C1 segment of cervical spinal cord (tissue), 14 donors: Measurements from ENCODE around the gene EMSY.
"Not testable (repeated sequence)": the region's sequence is repeated elsewhere in the genome, so short reads cannot be mapped to it uniquely, and the experiment has no call there.

Experiments used
- DNase-seq, 14 donors: peaks; one replicate each; lab custom pipeline; 2025; lab: John Stamatoyannopoulos, UW

The EMSY gene

DNA sequence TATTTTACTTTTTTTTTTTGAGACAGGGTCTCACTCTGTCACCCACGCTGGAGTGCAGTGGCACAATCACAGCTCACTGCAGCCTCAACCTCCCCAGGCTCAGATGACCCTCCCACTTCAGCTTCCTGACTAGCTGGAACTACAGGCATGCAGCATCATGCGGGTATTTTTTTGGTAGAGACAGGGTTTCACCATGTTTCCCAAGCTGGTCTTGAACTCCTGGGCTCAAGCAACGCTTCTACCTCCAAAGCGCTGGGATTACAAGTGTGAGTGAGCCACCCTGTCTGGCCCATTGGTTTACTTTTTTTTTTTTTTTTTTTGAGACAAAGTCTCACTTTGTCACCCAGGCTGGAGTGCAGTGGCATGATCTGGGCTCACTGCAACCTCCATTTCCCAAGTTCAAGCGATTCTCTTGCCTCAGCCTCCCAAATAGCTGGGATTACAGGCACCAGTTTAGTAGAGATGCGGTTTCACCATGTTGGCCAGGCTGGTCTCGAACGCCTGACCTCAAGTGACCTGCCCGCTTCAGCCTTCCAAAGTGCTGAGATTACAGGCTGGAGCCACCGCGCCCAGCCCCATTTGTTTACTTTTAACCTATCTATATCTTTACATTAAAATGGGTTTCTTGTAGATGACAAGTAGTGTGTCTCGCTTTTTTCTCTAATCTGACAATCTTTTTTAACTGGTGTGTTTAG is 127.5 kb downstream of the EMSY start:
- not testable (repeated sequence) for DNase-seq

DNA sequence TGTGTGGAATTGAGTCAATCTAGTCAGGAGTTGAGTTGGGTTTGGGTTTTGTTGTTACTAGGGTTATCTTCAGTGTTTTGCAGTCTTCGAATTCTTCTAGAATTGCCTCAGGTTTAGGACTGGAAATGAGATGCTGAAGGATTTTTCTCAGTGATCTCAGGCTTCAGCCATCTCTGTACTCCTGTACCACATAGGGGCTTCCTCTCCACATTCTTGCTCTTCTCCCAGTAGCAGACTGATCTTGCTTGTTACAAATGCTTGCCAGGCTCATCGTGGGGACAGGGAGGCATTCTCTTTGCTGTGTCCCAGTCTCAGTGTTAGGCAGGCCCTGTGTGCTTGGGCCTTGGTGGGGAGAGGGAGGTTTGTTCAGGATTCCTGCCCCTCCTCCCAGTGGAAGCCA is 129.6 kb downstream of the EMSY start:
- DNase-seq: no peak

DNA sequence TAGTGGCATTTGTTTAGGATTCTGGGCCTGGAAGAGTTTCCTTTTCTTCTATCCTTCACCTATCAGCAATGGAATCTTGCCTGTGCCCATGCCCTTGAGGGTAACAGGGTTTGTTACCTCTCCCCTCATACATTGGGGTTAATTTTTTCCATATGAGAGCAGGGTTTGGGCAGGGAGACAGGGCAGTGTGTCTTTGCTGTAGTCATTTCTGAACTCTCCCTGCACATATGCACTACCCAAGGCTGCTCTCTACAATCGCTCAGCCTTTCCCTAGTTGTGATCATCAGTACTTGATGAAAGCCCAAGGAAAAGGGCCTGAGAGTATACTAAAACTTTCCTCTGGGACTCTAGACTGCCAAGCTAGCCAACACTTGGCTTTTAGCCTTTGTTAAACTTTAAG is 130.1 kb downstream of the EMSY start:
- DNase-seq: no peak

DNA sequence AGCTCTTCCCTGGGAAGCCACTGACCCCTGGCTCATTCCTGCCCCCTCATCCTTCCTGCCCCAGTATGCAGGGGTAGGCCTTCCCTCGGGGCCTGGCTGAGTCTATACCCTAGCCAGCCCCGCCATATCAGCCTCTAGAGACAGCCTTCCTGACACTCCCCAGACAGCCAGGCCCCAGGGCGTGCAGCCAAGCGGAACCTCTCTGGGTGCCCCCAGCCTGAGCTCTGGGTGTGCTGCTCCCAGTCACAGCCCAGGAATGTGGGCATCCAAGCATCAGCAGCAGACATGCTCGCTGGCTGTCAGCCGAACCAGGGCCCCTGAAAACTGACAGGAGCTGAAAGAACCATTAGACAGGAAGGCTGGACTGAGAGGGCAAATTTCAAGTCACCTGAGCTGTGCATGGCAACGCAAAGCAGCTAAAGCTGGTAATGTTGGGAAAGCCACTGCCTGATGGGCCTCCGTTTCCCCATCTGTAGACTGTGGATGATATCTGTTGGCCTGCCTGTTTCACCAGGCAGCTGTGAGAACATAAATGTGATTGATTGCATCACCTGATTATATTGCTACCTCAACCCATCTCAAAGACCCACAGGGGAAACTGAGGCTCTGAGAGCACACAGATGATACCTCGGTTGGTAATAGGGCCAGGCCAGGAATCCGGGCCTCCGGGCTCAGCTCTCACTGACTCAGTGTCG is 132.6 kb downstream of the EMSY start:
- DNase-seq: no peak

DNA sequence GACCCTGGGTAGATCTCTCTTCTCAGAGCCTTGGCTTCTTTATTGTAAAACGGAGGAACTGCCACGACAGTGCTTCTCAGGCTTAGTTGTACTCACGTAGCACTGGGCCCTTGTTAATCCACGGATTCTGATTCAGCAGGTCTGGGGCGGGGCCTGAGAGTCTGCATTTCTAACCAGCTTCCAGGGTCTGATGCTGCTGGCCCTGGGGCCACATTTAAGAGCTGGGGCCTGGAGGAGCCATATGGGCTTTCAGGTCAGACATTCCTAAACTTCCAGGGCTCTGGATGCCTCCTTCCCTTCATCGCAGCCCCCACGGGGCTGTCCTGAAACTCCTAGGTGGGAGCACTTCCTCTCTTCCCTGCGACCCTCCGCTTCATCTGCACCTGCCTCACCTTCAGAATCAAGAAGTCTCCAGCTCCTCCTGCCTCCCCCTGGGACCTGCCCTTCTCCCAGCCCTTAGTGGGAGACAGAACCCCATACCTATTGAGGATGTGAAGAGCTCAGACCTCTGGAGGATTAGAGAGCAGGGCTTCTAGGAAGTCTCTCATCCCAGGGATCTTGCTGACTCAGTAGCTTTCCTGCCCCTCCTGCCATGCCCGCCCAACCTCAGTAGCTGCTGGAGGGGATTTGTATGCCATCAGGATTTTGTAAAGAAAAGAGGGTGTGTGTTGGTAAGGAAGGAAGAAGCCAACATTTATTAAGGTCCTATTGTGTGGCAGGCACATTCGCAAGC is 133.3 kb downstream of the EMSY start:
- no peak for DNase-seq

DNA sequence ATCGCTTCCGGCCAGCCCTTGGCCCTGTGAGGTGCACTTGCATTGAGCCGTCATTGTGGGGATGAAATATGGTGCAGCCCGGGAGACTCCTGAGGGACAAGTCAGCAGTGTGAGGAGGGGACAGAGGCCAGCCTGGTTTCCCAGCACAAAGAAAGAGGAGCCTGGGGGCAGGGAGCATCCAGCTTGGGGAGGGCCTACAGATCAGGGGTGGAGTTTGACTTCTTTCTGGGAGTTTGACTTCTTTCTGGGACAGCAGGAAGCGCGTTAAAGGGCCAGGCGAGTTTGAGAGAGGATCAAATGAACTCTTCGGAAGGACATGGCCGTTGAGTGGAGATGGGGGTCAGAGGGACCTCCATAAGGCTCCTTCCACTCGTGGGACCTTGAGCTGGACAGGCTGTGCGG is 133.8 kb downstream of the EMSY start:
- DNase-seq: no peak

- peak in 1 of 14 donors; percentile 19 for DNase-seq
These were observed 134.4 kb downstream of the EMSY start for GRCh38 chr11:76579056-76579751.

DNA sequence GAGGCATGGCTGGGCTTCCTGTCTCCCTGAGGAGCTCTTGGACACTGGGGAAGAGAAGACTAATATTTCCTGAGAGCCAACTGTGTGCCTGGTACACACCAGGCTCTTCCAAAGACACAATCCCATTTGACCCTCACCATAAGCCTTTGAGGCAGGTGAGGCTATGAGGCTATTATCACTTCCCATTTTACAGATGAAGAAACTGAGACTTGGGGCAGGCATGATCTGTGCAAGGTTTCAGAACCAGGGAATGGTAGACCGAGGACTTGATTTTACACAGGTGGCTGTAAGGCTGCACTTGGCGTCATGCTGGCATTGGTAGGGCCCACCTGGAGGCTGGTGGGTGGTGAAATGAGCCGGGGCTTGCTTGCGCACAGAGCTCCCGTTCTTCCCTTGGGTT is 134.9 kb downstream of the EMSY start:
- no peak for DNase-seq

- not testable (repeated sequence) for DNase-seq
These were observed 137.7 kb downstream of the EMSY start for GRCh38 chr11:76582471-76582870.

- no peak for DNase-seq
These were observed 143.1 kb downstream of the EMSY start for GRCh38 chr11:76587820-76588454.

DNA sequence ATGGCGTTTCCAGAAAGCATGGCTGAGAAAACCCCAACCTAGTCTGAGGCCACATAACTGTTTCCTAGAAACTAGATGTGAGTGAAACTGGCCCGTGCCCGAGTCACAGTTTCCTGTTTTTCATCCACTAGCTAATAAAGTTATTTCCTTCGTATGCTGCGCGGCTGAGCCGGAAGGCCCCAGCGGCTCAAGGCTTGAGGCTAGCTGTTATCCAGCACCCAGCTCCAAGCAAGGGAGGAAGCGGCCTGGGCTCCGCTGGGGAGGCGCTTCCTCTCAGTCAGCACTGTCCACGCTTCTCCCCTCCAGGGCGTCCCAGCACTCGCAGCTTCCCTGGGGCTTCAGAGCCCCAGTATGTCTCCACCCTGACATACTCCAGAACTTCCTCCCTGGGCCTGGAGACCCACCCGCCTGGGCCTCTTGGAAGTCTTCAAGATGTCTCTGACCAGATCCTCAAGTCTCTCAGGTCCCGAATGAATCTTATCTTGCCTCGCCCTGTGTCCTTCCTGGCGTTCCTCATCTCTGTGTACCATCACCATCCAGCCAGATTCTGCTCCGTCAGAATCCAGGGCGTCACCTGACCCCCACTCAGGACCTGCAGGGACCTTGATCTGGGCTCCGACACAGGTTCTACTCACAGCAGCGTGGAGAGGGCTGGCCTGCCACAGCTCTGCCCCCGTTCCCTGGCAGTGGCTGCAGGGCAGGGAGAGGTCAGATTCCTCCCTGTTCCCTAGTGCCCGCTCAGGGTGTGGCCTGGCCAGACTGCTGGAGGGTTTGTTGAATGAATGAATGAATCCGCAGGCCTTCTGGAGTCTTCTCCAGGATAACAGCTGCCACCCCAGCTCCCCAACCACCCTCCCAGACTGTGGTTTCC is 143.9 kb downstream of the EMSY start:
- peak in 1 of 14 donors; percentile 13 for DNase-seq

DNA sequence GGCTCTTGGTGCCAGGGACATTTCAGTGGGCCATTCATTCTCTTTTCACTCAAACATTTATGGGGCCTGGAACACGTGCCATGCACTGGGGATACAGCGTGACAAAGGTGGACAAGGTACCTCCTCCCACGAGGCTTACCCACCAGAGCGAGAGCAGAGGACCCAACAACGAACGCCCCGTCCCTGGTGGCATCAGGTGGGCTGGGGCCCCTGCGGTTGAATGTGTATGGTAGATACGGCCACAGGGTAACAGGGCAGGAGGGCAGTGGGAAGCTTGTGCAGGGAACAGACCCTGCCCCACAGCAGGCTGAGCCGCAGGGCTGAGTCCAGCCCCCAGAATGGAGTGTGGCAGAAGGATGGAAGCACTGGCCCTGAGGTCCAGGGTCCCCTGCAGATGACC is 144.7 kb downstream of the EMSY start:
- no peak for DNase-seq

- no peak for DNase-seq
These were observed 145.4 kb downstream of the EMSY start for GRCh38 chr11:76589964-76590950.

DNA sequence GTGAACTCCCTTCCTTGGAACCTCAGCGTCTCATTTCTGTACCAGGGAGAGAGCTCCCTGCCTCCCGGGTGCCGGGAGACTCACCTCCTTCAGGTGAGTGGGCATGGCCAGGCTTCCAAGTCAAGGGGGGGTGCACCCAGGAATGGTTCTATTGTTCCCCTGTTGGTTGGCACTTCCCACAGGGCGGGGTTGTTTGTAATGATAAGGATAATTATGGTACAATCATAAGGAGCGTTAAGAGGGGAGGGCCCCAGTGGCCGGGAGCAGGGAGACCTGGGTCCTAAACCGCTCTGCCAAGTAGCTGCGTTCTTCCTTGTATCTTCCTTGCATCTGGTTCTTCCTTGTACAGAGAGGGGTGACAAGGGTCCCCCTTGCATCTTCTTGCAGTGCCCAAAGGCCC is 146.6 kb downstream of the EMSY start:
- no peak for DNase-seq

- DNase-seq: no peak
These were observed 147.5 kb downstream of the EMSY start for GRCh38 chr11:76592025-76592914.

- DNase-seq: no peak
These were observed 148.1 kb downstream of the EMSY start for GRCh38 chr11:76592961-76593360.

GRCh38 chr11:76595091-76595490 is 150.3 kb downstream of the EMSY start:
- DNase-seq: not testable (repeated sequence)

GRCh38 chr11:76596652-76597051 is 151.8 kb downstream of the EMSY start:
- DNase-seq: no peak
